ENCODE results near the gene VWA5B2.

VWA5B2 gene

DNA sequence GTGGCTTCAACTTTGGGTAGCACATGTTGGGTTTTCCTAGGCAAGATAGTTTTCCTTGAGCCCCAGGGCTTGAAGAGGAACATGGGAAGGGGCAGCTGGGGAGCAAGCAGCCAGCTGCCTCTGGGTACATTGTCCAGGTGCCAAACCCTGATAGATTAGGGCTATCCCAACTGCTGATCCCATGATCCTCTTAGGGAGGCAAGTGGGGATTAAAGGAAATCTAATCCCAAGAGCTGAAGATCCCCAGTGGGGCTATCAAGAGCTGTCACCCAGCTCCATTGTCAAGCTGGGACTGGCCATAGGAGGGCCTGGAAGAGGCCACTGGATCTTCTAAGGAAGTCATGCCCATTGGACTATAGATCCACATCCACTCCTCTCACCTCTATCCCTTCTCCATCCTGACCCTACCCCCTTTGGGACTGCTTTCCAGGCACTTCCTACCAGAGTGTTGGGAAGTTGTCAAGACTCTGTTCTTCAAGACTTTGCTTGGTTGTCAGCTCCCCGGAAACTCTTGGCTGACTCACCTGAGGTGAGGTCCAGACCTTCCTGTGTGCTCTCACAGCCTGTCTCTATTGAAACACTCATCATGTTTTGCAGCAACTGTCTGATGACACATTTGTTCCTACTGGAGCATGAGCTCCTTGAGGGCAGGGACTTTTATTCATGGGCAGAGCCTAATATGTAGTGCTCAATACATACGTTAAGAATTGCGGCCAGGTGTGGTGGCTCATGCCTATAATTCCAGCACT lies 26.1 kb downstream of the VWA5B2 start:
- no peak overlapping the region for H3K4me2 ChIP-seq (ENCODE audit: low read length)
- H3K27me3 ChIP-seq (ENCODE audit: insufficient read depth, low read length), result no peaks in the 10 kb centered on the region
- peaks cover 5% of the 10 kb centered on the region for H3K4me1 ChIP-seq (ENCODE audit: insufficient read depth, low read length, severe bottlenecking)
- H3K4me3 ChIP-seq (ENCODE audit: low read depth, low read length, poor library complexity, severe bottlenecking), result no peak overlapping the region
- no peaks in the 10 kb centered on the region; the same call in 1 of the 2 replicates for H3K36me3 ChIP-seq (ENCODE audit: insufficient read depth, low read length)
- TF ChIP-seq, protein P1, sequence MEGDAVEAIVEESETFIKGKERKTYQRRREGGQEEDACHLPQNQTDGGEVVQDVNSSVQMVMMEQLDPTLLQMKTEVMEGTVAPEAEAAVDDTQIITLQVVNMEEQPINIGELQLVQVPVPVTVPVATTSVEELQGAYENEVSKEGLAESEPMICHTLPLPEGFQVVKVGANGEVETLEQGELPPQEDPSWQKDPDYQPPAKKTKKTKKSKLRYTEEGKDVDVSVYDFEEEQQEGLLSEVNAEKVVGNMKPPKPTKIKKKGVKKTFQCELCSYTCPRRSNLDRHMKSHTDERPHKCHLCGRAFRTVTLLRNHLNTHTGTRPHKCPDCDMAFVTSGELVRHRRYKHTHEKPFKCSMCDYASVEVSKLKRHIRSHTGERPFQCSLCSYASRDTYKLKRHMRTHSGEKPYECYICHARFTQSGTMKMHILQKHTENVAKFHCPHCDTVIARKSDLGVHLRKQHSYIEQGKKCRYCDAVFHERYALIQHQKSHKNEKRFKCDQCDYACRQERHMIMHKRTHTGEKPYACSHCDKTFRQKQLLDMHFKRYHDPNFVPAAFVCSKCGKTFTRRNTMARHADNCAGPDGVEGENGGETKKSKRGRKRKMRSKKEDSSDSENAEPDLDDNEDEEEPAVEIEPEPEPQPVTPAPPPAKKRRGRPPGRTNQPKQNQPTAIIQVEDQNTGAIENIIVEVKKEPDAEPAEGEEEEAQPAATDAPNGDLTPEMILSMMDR (IDR thresholded peaks at IDR 0.05; ENCODE audit: low read length), result no peak
- no peak for TF ChIP-seq EZH2 (IDR thresholded peaks at IDR 0.05; ENCODE audit: borderline replicate concordance, low read length)
- H3K9me3 ChIP-seq (ENCODE audit: low read length), result no peaks in the 10 kb centered on the region
- no peak overlapping the region for H2AFZ ChIP-seq (ENCODE audit: low read length)
- no peak overlapping the region for H3K27ac ChIP-seq (ENCODE audit: low read depth, low read length, poor library complexity, severe bottlenecking)
- H3K9me2 ChIP-seq (ENCODE audit: low read depth, low read length), result no peaks in the 10 kb centered on the region
- no peaks in the 10 kb centered on the region for H3F3A ChIP-seq (ENCODE audit: insufficient read depth, low read length)
- no peaks in the 10 kb centered on the region for H4K20me1 ChIP-seq (ENCODE audit: insufficient read depth, low read length)
- no peaks in the 10 kb centered on the region for H3K79me2 ChIP-seq (ENCODE audit: insufficient read depth, low read length)
- no peak overlapping the region for H3K9ac ChIP-seq (ENCODE audit: low read length)

DNA sequence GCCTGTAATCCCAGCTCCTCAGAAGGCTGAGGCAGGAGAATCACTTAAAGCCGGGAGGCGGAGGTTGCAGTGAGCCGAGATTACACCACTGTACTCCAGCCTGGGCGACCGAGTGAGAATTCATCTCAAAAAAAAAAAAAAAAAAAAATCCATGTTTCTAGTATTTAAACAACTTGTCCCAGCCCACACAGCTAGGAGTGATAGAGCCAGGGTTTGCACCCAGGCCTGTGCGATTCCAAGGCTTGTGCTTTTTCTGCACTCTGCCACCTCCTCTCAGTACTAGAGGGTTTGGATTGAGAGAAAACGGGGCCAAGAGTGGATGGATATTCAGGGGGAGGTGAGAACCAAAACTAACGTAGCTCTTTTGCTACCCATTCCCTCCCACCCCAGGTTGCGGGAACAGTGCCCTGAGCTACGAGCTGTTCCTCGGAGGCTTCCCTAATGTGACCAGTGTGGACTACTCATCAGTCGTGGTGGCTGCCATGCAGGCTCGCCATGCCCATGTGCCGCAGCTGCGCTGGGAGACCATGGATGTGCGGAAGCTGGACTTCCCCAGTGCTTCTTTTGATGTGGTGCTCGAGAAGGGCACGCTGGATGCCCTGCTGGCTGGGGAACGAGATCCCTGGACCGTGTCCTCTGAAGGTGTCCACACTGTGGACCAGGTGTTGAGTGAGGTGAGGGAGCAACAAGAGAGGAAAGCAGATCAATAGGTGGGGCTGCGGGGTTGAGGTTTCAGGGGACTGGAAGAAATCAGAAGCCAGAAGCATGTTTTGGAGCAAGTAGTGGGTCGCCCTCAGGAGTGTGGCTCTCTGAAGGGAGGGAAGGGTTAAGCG lies 27.9 kb downstream of the VWA5B2 start:
- Histone ChIP-seq H3K9me2 (ENCODE audit: low read depth, low read length) (no peaks in the 10 kb centered on the region), H3K36me3 (ENCODE audit: insufficient read depth, low read length) (no peaks in the 10 kb centered on the region; the same call in 1 of the 2 replicates), H2AFZ (ENCODE audit: low read length) (no peak overlapping the region), H3K4me3 (ENCODE audit: low read depth, low read length, poor library complexity, severe bottlenecking) (no peak overlapping the region), H4K20me1 (ENCODE audit: insufficient read depth, low read length) (no peaks in the 10 kb centered on the region), H3K9me3 (ENCODE audit: low read length) (no peaks in the 10 kb centered on the region), H3F3A (ENCODE audit: insufficient read depth, low read length) (no peaks in the 10 kb centered on the region), H3K27me3 (ENCODE audit: insufficient read depth, low read length) (peaks cover 3% of the 10 kb centered on the region; the same call in 1 of the 2 replicates), H3K9ac (ENCODE audit: low read length) (no peak overlapping the region), H3K4me1 (ENCODE audit: insufficient read depth, low read length, severe bottlenecking) (peaks cover 12% of the 10 kb centered on the region), H3K79me2 (ENCODE audit: insufficient read depth, low read length) (no peaks in the 10 kb centered on the region), H3K4me2 (ENCODE audit: low read length) (no peak overlapping the region), H3K27ac (ENCODE audit: low read depth, low read length, poor library complexity, severe bottlenecking) (no peak overlapping the region)
- TF ChIP-seq EZH2 (IDR thresholded peaks at IDR 0.05; ENCODE audit: borderline replicate concordance, low read length), result no peak
- TF ChIP-seq, protein P1 (IDR thresholded peaks at IDR 0.05; ENCODE audit: low read length), result no peak

DNA sequence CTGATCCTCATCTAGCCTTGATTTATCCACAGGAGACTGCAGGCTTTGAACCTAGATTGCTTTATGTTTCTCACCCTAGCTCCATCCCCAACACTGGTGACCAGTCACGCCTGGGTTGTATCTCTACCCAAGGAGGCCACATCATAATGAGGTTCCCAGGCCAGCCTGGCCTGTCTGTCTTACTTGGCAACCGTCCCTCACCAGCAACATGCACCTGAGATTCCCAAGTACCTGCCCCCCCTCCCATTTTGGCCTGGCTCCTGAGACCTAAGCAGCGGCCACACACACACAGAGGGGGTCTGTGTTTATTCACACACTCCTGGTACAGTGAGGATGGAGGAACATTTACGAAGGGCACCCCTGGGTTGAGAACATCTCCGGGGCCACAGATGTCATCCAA lies 29.5 kb downstream of the VWA5B2 start:
- no peak overlapping the region for H3K27ac ChIP-seq (ENCODE audit: low read depth, low read length, poor library complexity, severe bottlenecking)

More for the DNA sequence above, 29.5 kb downstream of the VWA5B2 start:
- H2AFZ ChIP-seq (ENCODE audit: low read length), result no peak overlapping the region
- H3K4me2 ChIP-seq (ENCODE audit: low read length), result no peak overlapping the region
- H3K4me1 ChIP-seq (ENCODE audit: insufficient read depth, low read length, severe bottlenecking), result peaks cover 12% of the 10 kb centered on the region
- TF ChIP-seq EZH2 (IDR thresholded peaks at IDR 0.05; ENCODE audit: borderline replicate concordance, low read length), result no peak
- TF ChIP-seq, protein P1 (IDR thresholded peaks at IDR 0.05; ENCODE audit: low read length), result no peak
- H3K9ac ChIP-seq (ENCODE audit: low read length), result no peak overlapping the region
- no peaks in the 10 kb centered on the region for H3K9me2 ChIP-seq (ENCODE audit: low read depth, low read length)
- H3K4me3 ChIP-seq (ENCODE audit: low read depth, low read length, poor library complexity, severe bottlenecking), result no peak overlapping the region
- H3K27me3 ChIP-seq (ENCODE audit: insufficient read depth, low read length), result peaks cover 10% of the 10 kb centered on the region; the same call in 1 of the 2 replicates
- H3K9me3 ChIP-seq (ENCODE audit: low read length), result no peaks in the 10 kb centered on the region
- no peaks in the 10 kb centered on the region for H4K20me1 ChIP-seq (ENCODE audit: insufficient read depth, low read length)
- H3F3A ChIP-seq (ENCODE audit: insufficient read depth, low read length), result no peaks in the 10 kb centered on the region
- H3K79me2 ChIP-seq (ENCODE audit: insufficient read depth, low read length), result no peaks in the 10 kb centered on the region
- H3K36me3 ChIP-seq (ENCODE audit: insufficient read depth, low read length), result no peaks in the 10 kb centered on the region; the same call in 1 of the 2 replicates
